ENCODE measurements around the gene DENND6B. TPM values are rescaled to one million over a fixed set of nuclear protein-coding genes. Genes with fewer than 3 reads are reported as not detected.

Gene DENND6B
- total RNA-seq, 1 donor from 2014 or later: 1.4 TPM

DNA sequence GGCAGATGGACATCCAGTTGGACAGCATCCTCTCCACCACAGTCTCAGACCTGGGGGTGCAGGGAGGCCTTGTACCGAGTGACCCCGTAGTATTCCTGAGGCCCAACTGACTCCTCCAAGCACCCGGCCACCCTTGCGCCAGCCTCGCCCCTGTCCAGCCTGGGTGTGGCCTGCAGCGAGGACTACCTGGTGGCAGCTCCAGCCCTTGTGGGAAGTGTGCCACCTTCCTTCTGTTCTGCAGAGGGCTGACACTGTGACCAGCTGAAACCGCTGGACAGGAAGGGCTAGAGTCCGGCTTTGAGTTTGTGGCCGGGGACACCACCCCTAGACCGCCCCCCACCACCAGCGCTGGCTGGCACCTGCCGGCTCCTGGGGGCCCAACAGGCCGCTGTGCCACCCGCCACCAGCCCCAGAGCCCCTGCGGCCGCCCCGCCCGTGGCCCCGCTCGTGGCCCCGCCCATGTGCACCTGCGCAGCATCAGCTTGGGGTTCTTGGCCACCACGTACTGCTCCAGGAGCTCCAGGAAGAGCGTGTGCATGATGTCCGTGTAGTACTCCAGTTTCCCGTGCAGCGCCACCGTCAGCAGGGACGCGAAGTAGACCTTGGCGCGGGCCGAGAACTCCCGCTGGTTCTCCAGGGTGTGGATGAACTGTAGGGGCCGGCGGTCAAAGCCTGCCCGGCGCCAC is 46.6 kb downstream of the DENND6B start:
- intact Hi-C loops (cut with DNase I): no loop called here
- Histone ChIP-seq H3K36me3 (peaks cover 96 to 99% of the 10 kb centered on the region in 2 donors), H3K27ac (no peak overlapping the region), H3K4me1 (no peaks in the 10 kb centered on the region), H3K4me3 (no peak overlapping the region), H3K9me3 (no peaks in the 10 kb centered on the region), H3K27me3 (no peaks in the 10 kb centered on the region)
- no peak for DNase-seq (ENCODE audit: low spot score in 2 of 2)
- TF ChIP-seq, protein P1, sequence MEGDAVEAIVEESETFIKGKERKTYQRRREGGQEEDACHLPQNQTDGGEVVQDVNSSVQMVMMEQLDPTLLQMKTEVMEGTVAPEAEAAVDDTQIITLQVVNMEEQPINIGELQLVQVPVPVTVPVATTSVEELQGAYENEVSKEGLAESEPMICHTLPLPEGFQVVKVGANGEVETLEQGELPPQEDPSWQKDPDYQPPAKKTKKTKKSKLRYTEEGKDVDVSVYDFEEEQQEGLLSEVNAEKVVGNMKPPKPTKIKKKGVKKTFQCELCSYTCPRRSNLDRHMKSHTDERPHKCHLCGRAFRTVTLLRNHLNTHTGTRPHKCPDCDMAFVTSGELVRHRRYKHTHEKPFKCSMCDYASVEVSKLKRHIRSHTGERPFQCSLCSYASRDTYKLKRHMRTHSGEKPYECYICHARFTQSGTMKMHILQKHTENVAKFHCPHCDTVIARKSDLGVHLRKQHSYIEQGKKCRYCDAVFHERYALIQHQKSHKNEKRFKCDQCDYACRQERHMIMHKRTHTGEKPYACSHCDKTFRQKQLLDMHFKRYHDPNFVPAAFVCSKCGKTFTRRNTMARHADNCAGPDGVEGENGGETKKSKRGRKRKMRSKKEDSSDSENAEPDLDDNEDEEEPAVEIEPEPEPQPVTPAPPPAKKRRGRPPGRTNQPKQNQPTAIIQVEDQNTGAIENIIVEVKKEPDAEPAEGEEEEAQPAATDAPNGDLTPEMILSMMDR (IDR thresholded peaks at IDR 0.05): no peak

DNA sequence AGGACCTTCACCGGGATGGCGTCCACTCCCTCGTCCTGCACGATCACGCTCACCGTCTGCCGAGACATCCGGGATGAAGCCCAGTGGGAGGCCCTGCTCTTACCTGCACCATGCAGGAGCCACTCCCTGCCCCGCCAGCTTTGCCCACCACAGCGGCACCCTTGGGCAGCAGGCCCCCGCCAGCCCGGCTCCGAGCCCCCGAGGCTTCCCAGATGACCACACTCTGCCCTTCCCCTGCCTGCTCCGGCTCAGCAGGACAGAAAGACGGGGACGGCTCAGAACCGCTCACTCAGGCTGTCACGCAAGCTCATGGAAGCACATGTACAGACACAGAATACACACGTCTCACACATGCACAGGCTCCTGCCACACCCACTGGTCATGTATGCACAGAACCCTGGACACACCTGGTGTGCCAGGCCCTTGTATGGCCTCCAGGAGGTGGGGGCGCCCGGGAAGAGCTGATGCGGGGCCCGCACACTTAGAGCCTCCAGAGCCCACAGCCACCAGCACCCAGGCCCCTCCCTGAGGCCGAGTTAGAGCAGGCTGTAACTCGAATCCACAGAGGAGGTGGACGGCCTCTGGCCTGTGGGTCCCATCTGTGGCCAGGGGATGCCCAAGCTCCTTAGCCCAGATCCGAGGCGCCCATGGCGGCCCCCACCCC is 47.7 kb downstream of the DENND6B start:
- TF ChIP-seq, protein P1 (IDR thresholded peaks at IDR 0.05): no peak
- H3K27me3 ChIP-seq: no peaks in the 10 kb centered on the region
- H3K4me3 ChIP-seq: no peak overlapping the region
- intact Hi-C loops (cut with DNase I): no loop called here
- H3K4me1 ChIP-seq: no peaks in the 10 kb centered on the region
- H3K36me3 ChIP-seq: peaks cover 92 to 93% of the 10 kb centered on the region in 2 donors
- no peak for DNase-seq (ENCODE audit: low spot score in 2 of 2)
- no peaks in the 10 kb centered on the region for H3K9me3 ChIP-seq
- H3K27ac ChIP-seq: no peak overlapping the region

DNA sequence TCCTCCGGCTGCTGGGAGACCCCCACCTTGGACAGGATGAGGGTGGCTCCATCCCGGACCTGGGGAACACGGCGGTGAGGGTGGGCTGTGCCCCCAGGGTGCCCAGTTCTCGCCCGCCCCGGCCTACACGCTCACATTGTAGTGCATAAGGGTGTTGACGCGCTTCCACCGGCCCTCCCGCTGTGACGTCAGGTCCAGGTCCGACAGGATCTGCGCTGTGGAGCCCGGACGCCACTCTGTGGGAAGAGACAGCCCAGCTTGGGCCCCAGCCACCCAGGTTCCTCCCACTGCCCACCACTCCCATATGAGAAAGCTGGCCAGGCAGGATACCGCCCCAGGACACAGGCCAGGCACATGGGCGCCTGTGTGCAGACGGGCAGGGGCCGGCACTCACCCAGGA is 48.4 kb downstream of the DENND6B start:
- TF ChIP-seq, protein P1 (IDR thresholded peaks at IDR 0.05): no peak
- Histone ChIP-seq H3K27me3 (no peaks in the 10 kb centered on the region), H3K9me3 (no peaks in the 10 kb centered on the region), H3K36me3 (peaks cover 86 to 87% of the 10 kb centered on the region in 2 donors), H3K4me3 (no peak overlapping the region), H3K27ac (no peak overlapping the region), H3K4me1 (no peaks in the 10 kb centered on the region)
- intact Hi-C loops (cut with DNase I): no loop called here
- no peak for DNase-seq (ENCODE audit: low spot score in 2 of 2)

DNA sequence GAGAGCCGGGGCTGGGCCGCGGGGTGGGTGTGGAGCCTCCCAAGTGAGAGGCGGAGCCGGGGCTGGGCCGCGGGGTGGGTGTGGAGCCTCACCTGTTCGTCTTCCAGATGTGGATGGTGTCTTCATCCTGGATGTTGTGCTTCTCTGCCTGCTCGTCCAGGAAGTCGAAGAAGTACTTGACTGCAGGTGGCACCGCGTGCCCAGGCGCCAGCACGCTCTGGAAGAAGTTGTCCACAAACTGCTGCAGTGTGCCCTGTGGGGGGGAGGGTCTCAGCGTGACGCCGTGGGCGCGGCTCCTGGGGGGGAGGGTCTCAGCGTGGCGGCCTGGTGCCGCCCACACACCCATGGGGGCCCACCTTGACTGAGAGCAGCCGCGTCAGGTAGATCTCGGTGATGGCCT is 49.1 kb downstream of the DENND6B start:
- peaks cover 79 to 80% of the 10 kb centered on the region in 2 donors for H3K36me3 ChIP-seq
- DNase-seq (ENCODE audit: low spot score in 2 of 2): no peak
- intact Hi-C loops (cut with DNase I): loop anchor here (2.0 kb wide), 1 partner anchor 29 kb away; the partner anchor contains the start of gene PLXNB2

DNA sequence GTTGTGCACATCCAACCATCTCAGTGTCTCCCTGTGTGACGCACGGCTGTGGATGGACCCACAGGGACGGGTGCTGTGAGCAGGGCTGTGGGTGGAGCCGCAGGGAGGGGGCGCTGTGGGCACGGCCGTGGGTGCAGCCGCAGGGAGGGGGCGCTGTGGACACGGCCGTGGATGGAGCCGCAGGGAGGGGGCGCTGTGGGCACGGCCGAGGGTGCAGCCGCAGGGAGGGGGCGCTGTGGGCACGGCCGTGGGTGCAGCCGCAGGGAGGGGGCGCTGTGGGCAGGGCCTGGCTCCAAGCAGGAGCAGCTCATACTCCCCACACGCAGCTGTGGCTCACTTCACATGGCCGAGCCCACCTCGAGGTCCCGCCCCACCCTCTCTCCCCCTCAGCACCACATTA is 50.7 kb downstream of the DENND6B start:
- Histone ChIP-seq H3K4me3 (no peak overlapping the region), H3K4me1 (peaks cover 5 to 9% of the 10 kb centered on the region in 2 donors), H3K27me3 (no peaks in the 10 kb centered on the region), H3K27ac (no peak overlapping the region), H3K36me3 (peaks cover 63 to 64% of the 10 kb centered on the region in 2 donors), H3K9me3 (no peaks in the 10 kb centered on the region)
- TF ChIP-seq, protein P1 (IDR thresholded peaks at IDR 0.05): peak in 2 of 3 experiments; percentile 55 to 64
- intact Hi-C loops (cut with DNase I): loop anchor here (1.0 to 2.0 kb wide), 2 partner anchors 31 to 51 kb away; partner anchors contain the start of genes DENND6B and PLXNB2
- peak in 1 of 2 donors; percentile 74 for DNase-seq (ENCODE audit: low spot score in 2 of 2)

More for the DNA sequence above, 49.1 kb downstream of the DENND6B start:
- Histone ChIP-seq H3K4me1 (no peaks in the 10 kb centered on the region), H3K9me3 (no peaks in the 10 kb centered on the region), H3K27me3 (no peaks in the 10 kb centered on the region), H3K4me3 (no peak overlapping the region), H3K27ac (no peak overlapping the region)
- TF ChIP-seq, protein P1 (IDR thresholded peaks at IDR 0.05): no peak

Measured in ascending aorta (tissue), 2 donors.